ENCODE data around the gene ATN1.

Gene ATN1

DNA sequence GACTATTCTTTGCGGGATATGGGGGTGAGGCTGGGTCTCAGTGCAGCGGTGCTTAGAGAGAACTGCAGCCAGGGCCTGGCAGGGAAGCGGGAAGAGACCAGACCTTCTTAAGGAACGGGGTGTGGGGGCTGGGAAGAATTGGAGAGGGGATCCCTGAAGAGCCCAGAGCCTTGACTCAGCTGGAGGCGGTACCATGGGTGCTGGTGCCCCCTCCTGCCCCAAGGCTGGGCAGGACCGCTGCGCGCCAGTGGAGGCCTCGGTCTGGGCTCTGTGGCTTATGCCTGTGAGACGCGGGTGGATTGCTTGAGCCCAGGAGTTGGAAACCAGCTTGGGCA lies 14.5 kb downstream of the ATN1 start:
- DNase-seq: peak; percentile 47
- no peak overlapping the region for H2AFZ ChIP-seq (ENCODE audit: low read depth, low read length)
- H3K4me2 ChIP-seq (ENCODE audit: insufficient read depth, low read length): no peak overlapping the region
- peaks cover 27% of the 10 kb centered on the region for H3K79me2 ChIP-seq (ENCODE audit: insufficient read depth, low read length)
- H3K4me1 ChIP-seq (ENCODE audit: insufficient read depth, low read length): peaks cover 52% of the 10 kb centered on the region
- no peak for ATAC-seq (ENCODE audit: insufficient read depth, low read depth)
- H3K4me3 ChIP-seq (ENCODE audit: low read depth in 1 of 2, low read length in 2 of 2): no peak overlapping the region
- H3K27ac ChIP-seq (ENCODE audit: low read length): peak overlapping the region; percentile 99
- H3K27me3 ChIP-seq (ENCODE audit: insufficient read depth, low read length, poor library complexity): no peaks in the 10 kb centered on the region
- no peak for TF ChIP-seq EZH2 (IDR thresholded peaks at IDR 0.05; ENCODE audit: borderline replicate concordance, low read depth, low read length, severe bottlenecking)
- TF ChIP-seq, protein P1, sequence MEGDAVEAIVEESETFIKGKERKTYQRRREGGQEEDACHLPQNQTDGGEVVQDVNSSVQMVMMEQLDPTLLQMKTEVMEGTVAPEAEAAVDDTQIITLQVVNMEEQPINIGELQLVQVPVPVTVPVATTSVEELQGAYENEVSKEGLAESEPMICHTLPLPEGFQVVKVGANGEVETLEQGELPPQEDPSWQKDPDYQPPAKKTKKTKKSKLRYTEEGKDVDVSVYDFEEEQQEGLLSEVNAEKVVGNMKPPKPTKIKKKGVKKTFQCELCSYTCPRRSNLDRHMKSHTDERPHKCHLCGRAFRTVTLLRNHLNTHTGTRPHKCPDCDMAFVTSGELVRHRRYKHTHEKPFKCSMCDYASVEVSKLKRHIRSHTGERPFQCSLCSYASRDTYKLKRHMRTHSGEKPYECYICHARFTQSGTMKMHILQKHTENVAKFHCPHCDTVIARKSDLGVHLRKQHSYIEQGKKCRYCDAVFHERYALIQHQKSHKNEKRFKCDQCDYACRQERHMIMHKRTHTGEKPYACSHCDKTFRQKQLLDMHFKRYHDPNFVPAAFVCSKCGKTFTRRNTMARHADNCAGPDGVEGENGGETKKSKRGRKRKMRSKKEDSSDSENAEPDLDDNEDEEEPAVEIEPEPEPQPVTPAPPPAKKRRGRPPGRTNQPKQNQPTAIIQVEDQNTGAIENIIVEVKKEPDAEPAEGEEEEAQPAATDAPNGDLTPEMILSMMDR (IDR thresholded peaks at IDR 0.05; ENCODE audit: borderline replicate concordance, extremely low read depth, low read length, poor library complexity, severe bottlenecking): no peak
- H3K9me3 ChIP-seq (ENCODE audit: insufficient read depth, low read length, severe bottlenecking): no peaks in the 10 kb centered on the region
- no peaks in the 10 kb centered on the region for H4K20me1 ChIP-seq (ENCODE audit: insufficient read depth, low read length)
- peak overlapping the region; percentile 93; the same call in 1 of the 2 replicates for H3K9ac ChIP-seq (ENCODE audit: low read depth, low read length)
- H3K36me3 ChIP-seq (ENCODE audit: insufficient read depth, low read length): peaks cover 51% of the 10 kb centered on the region

DNA sequence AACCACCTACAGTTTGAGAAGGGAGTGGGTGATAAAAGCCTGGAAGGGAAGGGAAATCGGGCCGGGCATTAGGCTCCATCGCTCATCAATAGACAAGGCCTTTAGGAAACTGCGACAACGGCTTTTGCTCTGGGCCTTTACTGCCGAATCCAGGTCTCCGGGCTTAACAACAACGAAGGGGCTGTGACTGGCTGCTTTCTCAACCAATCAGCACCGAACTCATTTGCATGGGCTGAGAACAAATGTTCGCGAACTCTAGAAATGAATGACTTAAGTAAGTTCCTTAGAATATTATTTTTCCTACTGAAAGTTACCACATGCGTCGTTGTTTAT lies 15.6 kb downstream of the ATN1 start:
- Histone ChIP-seq H3K4me2 (ENCODE audit: insufficient read depth, low read length) (peak overlapping the region; percentile 94), H3K4me1 (ENCODE audit: insufficient read depth, low read length) (peaks cover 49% of the 10 kb centered on the region), H4K20me1 (ENCODE audit: insufficient read depth, low read length) (no peaks in the 10 kb centered on the region), H3K9ac (ENCODE audit: low read depth, low read length) (peak overlapping the region; percentile 93), H2AFZ (ENCODE audit: low read depth, low read length) (peak overlapping the region; percentile 44), H3K9me3 (ENCODE audit: insufficient read depth, low read length, severe bottlenecking) (no peaks in the 10 kb centered on the region), H3K27ac (ENCODE audit: low read length) (peak overlapping the region; percentile 99), H3K27me3 (ENCODE audit: insufficient read depth, low read length, poor library complexity) (no peaks in the 10 kb centered on the region), H3K4me3 (ENCODE audit: low read depth in 1 of 2, low read length in 2 of 2) (peak overlapping the region in 1 of 2 experiments; percentile 88; a peak in 2 of 4 replicates), H3K36me3 (ENCODE audit: insufficient read depth, low read length) (peaks cover 50% of the 10 kb centered on the region), H3K79me2 (ENCODE audit: insufficient read depth, low read length) (peaks cover 20% of the 10 kb centered on the region)
- DNase-seq (peak; percentile 85), ATAC-seq (ENCODE audit: insufficient read depth, low read depth) (peak; percentile 63)
- TF ChIP-seq EZH2 (IDR thresholded peaks at IDR 0.05; ENCODE audit: borderline replicate concordance, low read depth, low read length, severe bottlenecking): no peak
- TF ChIP-seq, protein P1 (IDR thresholded peaks at IDR 0.05; ENCODE audit: borderline replicate concordance, extremely low read depth, low read length, poor library complexity, severe bottlenecking): no peak

DNA sequence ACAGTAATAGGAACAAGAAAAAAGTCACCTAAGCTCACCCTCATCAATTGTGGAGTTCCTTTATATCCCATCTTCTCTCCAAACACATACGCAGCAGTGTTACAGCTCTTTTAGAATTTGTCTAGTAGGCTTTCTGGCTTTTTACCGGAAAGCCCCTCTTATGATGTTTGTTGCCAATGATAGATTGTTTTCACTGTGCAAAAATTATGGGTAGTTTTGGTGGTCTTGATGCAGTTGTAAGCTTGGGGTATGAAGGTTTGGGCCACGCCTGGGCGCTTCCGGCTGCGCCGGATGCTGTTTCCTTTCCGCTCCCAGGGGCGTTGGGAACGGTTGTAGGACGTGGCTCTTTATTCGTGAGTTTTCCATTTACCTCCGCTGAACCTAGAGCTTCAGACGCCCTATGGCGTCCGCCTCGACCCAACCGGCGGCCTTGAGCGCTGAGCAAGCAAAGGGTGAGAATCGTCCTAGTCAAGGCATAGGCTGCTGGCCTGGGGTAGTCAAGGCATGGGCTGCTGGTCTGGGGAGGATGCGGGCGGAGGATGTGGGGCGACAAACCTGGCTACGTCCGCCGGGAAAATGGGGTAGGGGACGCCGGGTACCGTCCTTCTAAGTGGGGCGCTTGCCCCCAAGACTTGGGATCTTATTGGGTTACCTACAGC lies 16.1 kb downstream of the ATN1 start, which contains the start of the genes C12orf57 and RNU7-1:
TSS of gene C12orf57 (plus strand) at position 301 of the 659 bp plus-strand sequence. CDS start at position 401, 100 bp downstream.
TSS of gene RNU7-1 (plus strand) at position 95 of the 659 bp plus-strand sequence.
- H3K4me2 ChIP-seq (ENCODE audit: insufficient read depth, low read length): peak within 1 kb of the TSS; percentile 94
- H4K20me1 ChIP-seq (ENCODE audit: insufficient read depth, low read length): no peaks in the 10 kb centered on the region
- H2AFZ ChIP-seq (ENCODE audit: low read depth, low read length): peak within 1 kb of the TSS; percentile 91
- TF ChIP-seq, protein P1 (IDR thresholded peaks at IDR 0.05; ENCODE audit: borderline replicate concordance, extremely low read depth, low read length, poor library complexity, severe bottlenecking): no peak
- TF ChIP-seq EZH2 (IDR thresholded peaks at IDR 0.05; ENCODE audit: borderline replicate concordance, low read depth, low read length, severe bottlenecking): no peak
- peaks cover 44% of the 10 kb centered on the region for H3K4me1 ChIP-seq (ENCODE audit: insufficient read depth, low read length)
- peaks cover 15% of the 10 kb centered on the region for H3K79me2 ChIP-seq (ENCODE audit: insufficient read depth, low read length)
- peak within 1 kb of the TSS; percentile 58 to 88 for H3K4me3 ChIP-seq (ENCODE audit: low read depth in 1 of 2, low read length in 2 of 2)
- DNase-seq (peak; percentile 92), ATAC-seq (ENCODE audit: insufficient read depth, low read depth) (peak; percentile 79)
- H3K27ac ChIP-seq (ENCODE audit: low read length): peak within 1 kb of the TSS; percentile 99
- peak within 1 kb of the TSS; percentile 93 for H3K9ac ChIP-seq (ENCODE audit: low read depth, low read length)
- no peaks in the 10 kb centered on the region for H3K27me3 ChIP-seq (ENCODE audit: insufficient read depth, low read length, poor library complexity)
- no peaks in the 10 kb centered on the region for H3K9me3 ChIP-seq (ENCODE audit: insufficient read depth, low read length, severe bottlenecking)
- peaks cover 45% of the 10 kb centered on the region for H3K36me3 ChIP-seq (ENCODE audit: insufficient read depth, low read length)

Data from DND-41 (cell line).